Liver (tissue), 9 donors: Measurements from ENCODE around the gene ARHGAP10. TPM values are rescaled to one million over a fixed set of nuclear protein-coding genes. Genes with fewer than 3 reads are reported as not detected.

Experiments used
- DNase-seq: peaks from one replicate; pipeline ENCODE4 v3.0.0-alpha.2; 2017; ENCODE audit warnings: low spot score
- H3K27ac ChIP-seq, 2 donors: one replicate each; pipeline ENCODE4 v1.7.0; 2013; ENCODE audit warnings: inconsistent platforms in 2 of 2, low read length in 2 of 2, control low read depth in 1 of 2, low read depth in 1 of 2, mild to moderate bottlenecking in 1 of 2
- H3K27me3 ChIP-seq, 4 donors: one replicate each; pipeline versions ENCODE4 v1.6.1 to v1.7.0; 2013; ENCODE audit warnings: low read length in 3 of 4, inconsistent platforms in 1 of 4, mild to moderate bottlenecking in 1 of 4, moderate library complexity in 1 of 4; ENCODE audit not compliant: control insufficient read depth in 4 of 4, insufficient read depth in 4 of 4
- H3K36me3 ChIP-seq, 4 donors: one replicate each; pipeline versions ENCODE4 v1.6.1 to v1.7.0; 2013; ENCODE audit warnings: low read length in 3 of 4, mild to moderate bottlenecking in 3 of 4, low read depth in 1 of 4, moderate library complexity in 1 of 4; ENCODE audit not compliant: control insufficient read depth in 4 of 4, insufficient read depth in 3 of 4
- H3K4me1 ChIP-seq, 4 donors: one replicate each; pipeline versions ENCODE4 v1.6.1 to v1.7.0; 2013; ENCODE audit warnings: low read length in 3 of 4, mild to moderate bottlenecking in 3 of 4, moderate library complexity in 1 of 4; ENCODE audit not compliant: control insufficient read depth in 4 of 4, insufficient read depth in 4 of 4
- H3K4me3 ChIP-seq, 3 donors: one replicate each; pipeline versions ENCODE4 v1.6.1 to v1.7.0; 2013; ENCODE audit warnings: low read length in 3 of 3, control low read depth in 1 of 3, low read depth in 1 of 3, mild to moderate bottlenecking in 1 of 3
- H3K9ac ChIP-seq, 2 donors: one replicate each; pipeline ENCODE4 v1.7.0; 2013; ENCODE audit warnings: low read length in 2 of 2, mild to moderate bottlenecking in 2 of 2, moderate library complexity in 2 of 2, control low read depth in 1 of 2, low read depth in 1 of 2
- H3K9me3 ChIP-seq, 4 donors: one replicate each; pipeline versions ENCODE4 v1.6.1 to v1.7.0; 2013; ENCODE audit warnings: low read length in 3 of 4; ENCODE audit not compliant: control insufficient read depth in 4 of 4
- EGR1 ChIP-seq, 2 donors: IDR thresholded peaks; 2 replicates each; pipeline ENCODE4 v1.6.1; 2016 to 2018; ENCODE audit warnings: antibody characterized with exemption in 2 of 2, low read depth in 2 of 2
- FOXA1 ChIP-seq: IDR thresholded peaks from 2 replicates; pipeline ENCODE4 v1.6.1; 2016; ENCODE audit warnings: antibody characterized with exemption
- FOXA2 ChIP-seq: IDR thresholded peaks from 2 replicates; pipeline ENCODE4 v1.6.1; 2016; ENCODE audit warnings: antibody characterized with exemption
- GABPA ChIP-seq, 2 donors: IDR thresholded peaks in 1 of 2; conservative IDR thresholded peaks in 1 of 2; 2 replicates each; pipeline ENCODE4 v1.6.1; 2016; ENCODE audit warnings: antibody characterized with exemption in 2 of 2, mild to moderate bottlenecking in 1 of 2, moderate library complexity in 1 of 2
- HNF4A ChIP-seq, 2 donors: conservative IDR thresholded peaks; 2 replicates each; pipeline ENCODE4 v1.6.1; 2016; ENCODE audit warnings: antibody characterized with exemption in 2 of 2, mild to moderate bottlenecking in 2 of 2
- HNF4G ChIP-seq: IDR thresholded peaks from 2 replicates; pipeline ENCODE4 v1.6.1; 2016; ENCODE audit warnings: antibody characterized with exemption
- JUND ChIP-seq, 2 donors: IDR thresholded peaks; 2 replicates each; pipeline ENCODE4 v1.6.1; 2016; ENCODE audit warnings: antibody characterized with exemption in 2 of 2
- NR2F2 ChIP-seq: IDR thresholded peaks from 2 replicates; pipeline ENCODE4 v1.6.1; 2016; ENCODE audit warnings: antibody characterized with exemption
- RAD21 ChIP-seq, 2 donors: IDR thresholded peaks; 2 replicates each; pipeline ENCODE4 v1.6.1; 2016; ENCODE audit warnings: antibody characterized with exemption in 2 of 2, mild to moderate bottlenecking in 2 of 2
- RXRA ChIP-seq, 2 donors: IDR thresholded peaks; 2 replicates each; pipeline ENCODE4 v1.6.1; 2017 to 2018; ENCODE audit warnings: antibody characterized with exemption in 2 of 2, mild to moderate bottlenecking in 1 of 2
- SP1 ChIP-seq: IDR thresholded peaks from 2 replicates; pipeline ENCODE4 v1.6.1; 2018; ENCODE audit warnings: antibody characterized with exemption, mild to moderate bottlenecking
- TAF1 ChIP-seq: conservative IDR thresholded peaks from 2 replicates; pipeline ENCODE4 v1.6.1; 2016; ENCODE audit warnings: antibody characterized with exemption, mild to moderate bottlenecking
- YY1 ChIP-seq: IDR thresholded peaks from 2 replicates; pipeline ENCODE4 v1.6.1; 2016; ENCODE audit warnings: antibody characterized with exemption, mild to moderate bottlenecking
- WGBS: extraction: QIAGEN DNeasy Blood & Tissue Kit; methylation state at CpG from one replicate; pipeline ENCODE4 v1.1.7; 2013; 5-methylcytosine and 5-hydroxymethylcytosine counted together
- polyA plus RNA-seq, 2 donors: library from polyadenylated mRNA; stranded (reverse) in 1 of 2; unstranded in 1 of 2; fragments of 200-250 nt in 1 of 2; fragments of >200 nt in 1 of 2; fragmentation: Nextera tagmentation in 1 of 2; extraction: Ambion mirVana in 1 of 2; gene quantifications; one replicate each; pipeline versions ENCODE4 v1.2.1 to v1.2.3, GENCODE V29; 2013 to 2015
- total RNA-seq, 2 donors: library from RNA; depleted of rRNA; stranded (reverse); fragments of >200 nt; gene quantifications; one replicate each; pipeline ENCODE4 v1.2.3, GENCODE V29; 2014
- TF ChIP-seq, protein P1 (sequence below): IDR thresholded peaks from 2 replicates; pipeline ENCODE4 v1.6.1; 2016; ENCODE audit warnings: antibody characterized with exemption
- TF ChIP-seq, protein P2 (sequence below): IDR thresholded peaks from 2 replicates; pipeline ENCODE4 v1.6.1; 2016; ENCODE audit warnings: antibody characterized with exemption, mild to moderate bottlenecking
- TF ChIP-seq, protein P3 (sequence below): IDR thresholded peaks from 2 replicates; pipeline ENCODE4 v1.6.1; 2016; ENCODE audit warnings: antibody characterized with exemption
- TF ChIP-seq, protein P4 (sequence below): IDR thresholded peaks from 2 replicates; pipeline ENCODE4 v1.6.1; 2016; ENCODE audit warnings: antibody characterized with exemption
- TF ChIP-seq, protein P5 (sequence below): fragments of 150-350 bp; IDR thresholded peaks from 2 replicates; pipeline ENCODE4 v1.5.1; 2017; ENCODE audit warnings: improper control_type of control experiment, low read depth, low read length; ENCODE audit not compliant: missing input control
- donor health status: healthy.
- donor health status: healthy.
- donor health status: healthy.
- donor health status: healthy.
- donor health status: healthy.

Gene ARHGAP10
- total and polyA plus RNA-seq, 4 donors, result 1.5 to 13.0 (median 4.3) TPM

DNA sequence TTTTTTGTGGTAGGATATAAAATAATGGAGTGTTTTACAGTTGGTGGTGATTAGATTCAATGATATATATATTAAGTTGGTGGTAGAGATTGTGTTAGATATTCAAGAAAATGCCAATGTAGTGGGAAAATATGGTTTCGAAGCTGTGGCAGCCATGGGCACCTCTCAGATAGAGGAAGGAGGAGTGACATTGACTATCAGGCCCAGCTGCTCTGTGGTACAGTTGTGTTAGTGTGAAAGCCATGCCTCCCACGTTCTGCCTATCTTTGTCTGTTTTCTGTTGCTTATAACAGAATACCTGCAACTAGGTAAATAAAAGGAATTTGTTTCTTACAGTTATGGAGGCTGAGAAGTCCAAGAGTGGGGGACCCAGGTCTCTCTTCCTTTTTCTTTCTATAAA lies 101.9 kb downstream of the ARHGAP10 start:
- Histone ChIP-seq H3K4me3 (no peak overlapping the region), H3K27ac (no peak overlapping the region), H3K36me3 (no peaks in the 10 kb centered on the region), H3K9me3 (no peaks in the 10 kb centered on the region), H3K9ac (no peak overlapping the region), H3K4me1 (no peaks in the 10 kb centered on the region), H3K27me3 (no peaks in the 10 kb centered on the region)
- DNase-seq, result no peak
- TF ChIP-seq JUND (IDR thresholded peaks at IDR 0.05) (no peak), RXRA (IDR thresholded peaks at IDR 0.05) (no peak), YY1 (no peak), NR2F2 (no peak), HNF4G (no peak), SP1 (no peak)
- TF ChIP-seq, protein P1, sequence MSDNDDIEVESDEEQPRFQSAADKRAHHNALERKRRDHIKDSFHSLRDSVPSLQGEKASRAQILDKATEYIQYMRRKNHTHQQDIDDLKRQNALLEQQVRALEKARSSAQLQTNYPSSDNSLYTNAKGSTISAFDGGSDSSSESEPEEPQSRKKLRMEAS, result no peak
- 85% methylated on average over 2 of the region's 2 CpGs for WGBS

DNA sequence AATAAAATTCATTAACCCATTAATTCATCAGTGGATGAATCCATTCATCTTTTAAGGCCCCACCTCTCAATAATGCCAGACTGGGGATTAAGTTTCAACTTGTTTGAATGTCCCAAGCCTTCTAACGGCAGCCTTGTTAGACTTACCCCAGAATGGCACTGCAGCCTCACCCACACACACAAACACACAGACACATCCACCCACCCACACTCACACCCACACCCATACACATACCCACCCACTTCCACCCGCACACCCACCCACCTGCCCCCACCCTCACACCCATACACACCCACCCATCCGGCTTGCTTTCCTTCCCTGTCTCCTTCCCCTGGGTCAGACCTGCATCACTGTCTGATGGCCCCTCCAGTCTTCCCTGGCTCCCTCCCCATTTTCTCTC lies 102.6 kb downstream of the ARHGAP10 start:
- H3K9ac ChIP-seq, result no peak overlapping the region
- H3K27ac ChIP-seq, result no peak overlapping the region
- H3K4me1 ChIP-seq, result no peaks in the 10 kb centered on the region
- H3K27me3 ChIP-seq, result no peaks in the 10 kb centered on the region
- no peaks in the 10 kb centered on the region for H3K36me3 ChIP-seq
- TF ChIP-seq GABPA (IDR thresholded peaks at IDR 0.05 in 1 of 2, conservative IDR thresholded peaks at IDR 0.05 in 1 of 2), result no peak
- TF ChIP-seq JUND (IDR thresholded peaks at IDR 0.05), result no peak
- TF ChIP-seq HNF4A (conservative IDR thresholded peaks at IDR 0.05), result no peak
- TF ChIP-seq FOXA1, result no peak
- TF ChIP-seq, protein P2, sequence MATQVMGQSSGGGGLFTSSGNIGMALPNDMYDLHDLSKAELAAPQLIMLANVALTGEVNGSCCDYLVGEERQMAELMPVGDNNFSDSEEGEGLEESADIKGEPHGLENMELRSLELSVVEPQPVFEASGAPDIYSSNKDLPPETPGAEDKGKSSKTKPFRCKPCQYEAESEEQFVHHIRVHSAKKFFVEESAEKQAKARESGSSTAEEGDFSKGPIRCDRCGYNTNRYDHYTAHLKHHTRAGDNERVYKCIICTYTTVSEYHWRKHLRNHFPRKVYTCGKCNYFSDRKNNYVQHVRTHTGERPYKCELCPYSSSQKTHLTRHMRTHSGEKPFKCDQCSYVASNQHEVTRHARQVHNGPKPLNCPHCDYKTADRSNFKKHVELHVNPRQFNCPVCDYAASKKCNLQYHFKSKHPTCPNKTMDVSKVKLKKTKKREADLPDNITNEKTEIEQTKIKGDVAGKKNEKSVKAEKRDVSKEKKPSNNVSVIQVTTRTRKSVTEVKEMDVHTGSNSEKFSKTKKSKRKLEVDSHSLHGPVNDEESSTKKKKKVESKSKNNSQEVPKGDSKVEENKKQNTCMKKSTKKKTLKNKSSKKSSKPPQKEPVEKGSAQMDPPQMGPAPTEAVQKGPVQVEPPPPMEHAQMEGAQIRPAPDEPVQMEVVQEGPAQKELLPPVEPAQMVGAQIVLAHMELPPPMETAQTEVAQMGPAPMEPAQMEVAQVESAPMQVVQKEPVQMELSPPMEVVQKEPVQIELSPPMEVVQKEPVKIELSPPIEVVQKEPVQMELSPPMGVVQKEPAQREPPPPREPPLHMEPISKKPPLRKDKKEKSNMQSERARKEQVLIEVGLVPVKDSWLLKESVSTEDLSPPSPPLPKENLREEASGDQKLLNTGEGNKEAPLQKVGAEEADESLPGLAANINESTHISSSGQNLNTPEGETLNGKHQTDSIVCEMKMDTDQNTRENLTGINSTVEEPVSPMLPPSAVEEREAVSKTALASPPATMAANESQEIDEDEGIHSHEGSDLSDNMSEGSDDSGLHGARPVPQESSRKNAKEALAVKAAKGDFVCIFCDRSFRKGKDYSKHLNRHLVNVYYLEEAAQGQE, result no peak
- no peak for TF ChIP-seq RAD21 (IDR thresholded peaks at IDR 0.05)
- no peak for TF ChIP-seq EGR1 (IDR thresholded peaks at IDR 0.05; ENCODE audit: low read depth in 2 of 2)
- TF ChIP-seq, protein P3, sequence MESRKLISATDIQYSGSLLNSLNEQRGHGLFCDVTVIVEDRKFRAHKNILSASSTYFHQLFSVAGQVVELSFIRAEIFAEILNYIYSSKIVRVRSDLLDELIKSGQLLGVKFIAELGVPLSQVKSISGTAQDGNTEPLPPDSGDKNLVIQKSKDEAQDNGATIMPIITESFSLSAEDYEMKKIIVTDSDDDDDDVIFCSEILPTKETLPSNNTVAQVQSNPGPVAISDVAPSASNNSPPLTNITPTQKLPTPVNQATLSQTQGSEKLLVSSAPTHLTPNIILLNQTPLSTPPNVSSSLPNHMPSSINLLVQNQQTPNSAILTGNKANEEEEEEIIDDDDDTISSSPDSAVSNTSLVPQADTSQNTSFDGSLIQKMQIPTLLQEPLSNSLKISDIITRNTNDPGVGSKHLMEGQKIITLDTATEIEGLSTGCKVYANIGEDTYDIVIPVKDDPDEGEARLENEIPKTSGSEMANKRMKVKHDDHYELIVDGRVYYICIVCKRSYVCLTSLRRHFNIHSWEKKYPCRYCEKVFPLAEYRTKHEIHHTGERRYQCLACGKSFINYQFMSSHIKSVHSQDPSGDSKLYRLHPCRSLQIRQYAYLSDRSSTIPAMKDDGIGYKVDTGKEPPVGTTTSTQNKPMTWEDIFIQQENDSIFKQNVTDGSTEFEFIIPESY, result no peak
- TF ChIP-seq TAF1, result no peak
- TF ChIP-seq HNF4G, result no peak
- TF ChIP-seq, protein P4, sequence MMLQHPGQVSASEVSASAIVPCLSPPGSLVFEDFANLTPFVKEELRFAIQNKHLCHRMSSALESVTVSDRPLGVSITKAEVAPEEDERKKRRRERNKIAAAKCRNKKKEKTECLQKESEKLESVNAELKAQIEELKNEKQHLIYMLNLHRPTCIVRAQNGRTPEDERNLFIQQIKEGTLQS, result no peak
- no peak for TF ChIP-seq FOXA2
- TF ChIP-seq YY1, result no peak
- TF ChIP-seq, protein P1, result no peak
- no peak for TF ChIP-seq NR2F2
- no peak for TF ChIP-seq RXRA (IDR thresholded peaks at IDR 0.05)
- TF ChIP-seq, protein P5, sequence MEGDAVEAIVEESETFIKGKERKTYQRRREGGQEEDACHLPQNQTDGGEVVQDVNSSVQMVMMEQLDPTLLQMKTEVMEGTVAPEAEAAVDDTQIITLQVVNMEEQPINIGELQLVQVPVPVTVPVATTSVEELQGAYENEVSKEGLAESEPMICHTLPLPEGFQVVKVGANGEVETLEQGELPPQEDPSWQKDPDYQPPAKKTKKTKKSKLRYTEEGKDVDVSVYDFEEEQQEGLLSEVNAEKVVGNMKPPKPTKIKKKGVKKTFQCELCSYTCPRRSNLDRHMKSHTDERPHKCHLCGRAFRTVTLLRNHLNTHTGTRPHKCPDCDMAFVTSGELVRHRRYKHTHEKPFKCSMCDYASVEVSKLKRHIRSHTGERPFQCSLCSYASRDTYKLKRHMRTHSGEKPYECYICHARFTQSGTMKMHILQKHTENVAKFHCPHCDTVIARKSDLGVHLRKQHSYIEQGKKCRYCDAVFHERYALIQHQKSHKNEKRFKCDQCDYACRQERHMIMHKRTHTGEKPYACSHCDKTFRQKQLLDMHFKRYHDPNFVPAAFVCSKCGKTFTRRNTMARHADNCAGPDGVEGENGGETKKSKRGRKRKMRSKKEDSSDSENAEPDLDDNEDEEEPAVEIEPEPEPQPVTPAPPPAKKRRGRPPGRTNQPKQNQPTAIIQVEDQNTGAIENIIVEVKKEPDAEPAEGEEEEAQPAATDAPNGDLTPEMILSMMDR, result no peak
- TF ChIP-seq SP1, result no peak
- 87% methylated on average over 3 of the region's 3 CpGs for WGBS
- no peak overlapping the region for H3K4me3 ChIP-seq
- H3K9me3 ChIP-seq, result no peaks in the 10 kb centered on the region
- DNase-seq, result no peak
